IPS-NIHi7 (cell line): ENCODE data around the gene AUTS2.
"Not testable (repeated sequence)": the region's sequence is repeated elsewhere in the genome, so short reads cannot be mapped to it uniquely, and the experiment has no call there.

Source experiments
- DNase-seq: peaks from one replicate; pipeline ENCODE4 v3.0.0; 2012; ENCODE audit warnings: mixed read lengths; ENCODE audit errors: extremely low spot score

AUTS2 gene

DNA sequence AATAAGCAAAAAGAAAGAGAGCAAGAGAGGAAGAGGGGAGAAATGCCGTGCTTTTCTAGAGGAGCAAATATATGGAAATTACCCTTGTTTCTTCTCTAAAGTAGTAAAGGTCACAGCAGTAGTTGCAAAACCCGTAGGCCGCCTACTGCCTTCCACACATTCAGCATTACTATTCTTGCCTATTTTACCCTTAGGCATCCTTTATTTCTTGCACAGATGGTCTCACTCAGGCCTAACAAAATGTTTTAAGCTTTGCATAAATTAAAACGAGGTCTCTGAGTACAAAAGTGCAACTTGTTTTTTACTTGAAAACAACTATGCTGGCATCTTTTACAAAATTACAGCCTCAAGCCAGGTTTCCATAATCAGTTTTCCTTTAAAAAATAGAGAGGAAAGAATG is 644.6 kb downstream of the AUTS2 start:
- no peak for DNase-seq

DNA sequence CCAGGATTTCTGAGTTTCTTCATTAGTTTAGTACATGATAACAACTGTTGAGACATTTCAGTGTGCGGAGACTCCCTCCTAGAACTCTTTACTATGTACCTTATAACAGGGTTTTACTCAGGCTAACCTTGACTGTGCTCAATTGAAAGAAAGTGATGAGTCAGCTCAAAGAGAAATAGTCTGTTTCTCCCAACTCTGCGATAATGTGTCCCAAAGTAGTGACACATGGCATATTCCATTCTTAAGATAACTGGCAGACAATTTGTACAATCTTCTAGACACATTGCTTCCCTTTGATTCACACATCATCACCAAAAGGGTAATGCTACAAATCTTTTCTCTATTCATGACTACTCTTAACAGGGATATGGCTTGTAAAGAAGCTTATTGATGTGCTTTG is 645.2 kb downstream of the AUTS2 start:
- no peak for DNase-seq

DNA sequence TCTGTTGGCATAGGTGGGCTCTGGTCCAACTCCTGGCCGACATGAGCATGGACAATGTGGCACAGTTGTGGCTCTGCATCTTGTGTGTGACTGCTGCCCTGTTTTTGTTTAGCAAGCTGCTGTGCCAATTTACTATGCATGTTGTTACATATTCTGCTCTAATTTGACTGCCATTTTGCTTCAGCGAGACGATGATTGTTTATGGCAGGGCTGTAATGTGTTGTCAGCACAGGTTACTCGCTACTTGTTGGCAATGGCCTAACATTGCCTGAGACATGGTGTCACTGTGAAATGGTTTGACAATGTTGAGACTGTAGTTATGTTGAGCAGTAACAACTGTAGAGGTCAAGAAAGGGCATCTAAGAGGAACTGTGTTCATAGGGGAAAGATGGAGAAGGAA is 659.6 kb downstream of the AUTS2 start:
- DNase-seq: no peak

DNA sequence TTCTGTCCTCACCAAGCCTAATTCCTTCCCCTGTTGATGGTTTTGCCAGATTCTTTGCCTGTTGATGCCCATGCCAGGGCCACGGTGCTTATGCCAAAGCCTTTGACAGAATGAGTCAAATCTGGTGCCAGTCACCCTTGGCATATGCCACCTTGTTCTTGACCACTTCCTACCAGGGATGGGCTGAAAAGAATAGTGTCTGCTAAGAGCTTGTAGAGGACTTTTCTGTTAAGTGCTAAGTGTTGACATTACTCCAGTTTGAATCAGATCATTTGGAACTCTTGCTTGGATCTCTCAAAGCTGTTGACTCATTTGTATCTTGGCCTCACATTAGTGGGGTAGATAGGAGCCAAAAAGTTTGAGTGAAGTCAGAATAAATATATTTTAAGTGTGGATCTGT is 661.2 kb downstream of the AUTS2 start:
- no peak for DNase-seq

DNA sequence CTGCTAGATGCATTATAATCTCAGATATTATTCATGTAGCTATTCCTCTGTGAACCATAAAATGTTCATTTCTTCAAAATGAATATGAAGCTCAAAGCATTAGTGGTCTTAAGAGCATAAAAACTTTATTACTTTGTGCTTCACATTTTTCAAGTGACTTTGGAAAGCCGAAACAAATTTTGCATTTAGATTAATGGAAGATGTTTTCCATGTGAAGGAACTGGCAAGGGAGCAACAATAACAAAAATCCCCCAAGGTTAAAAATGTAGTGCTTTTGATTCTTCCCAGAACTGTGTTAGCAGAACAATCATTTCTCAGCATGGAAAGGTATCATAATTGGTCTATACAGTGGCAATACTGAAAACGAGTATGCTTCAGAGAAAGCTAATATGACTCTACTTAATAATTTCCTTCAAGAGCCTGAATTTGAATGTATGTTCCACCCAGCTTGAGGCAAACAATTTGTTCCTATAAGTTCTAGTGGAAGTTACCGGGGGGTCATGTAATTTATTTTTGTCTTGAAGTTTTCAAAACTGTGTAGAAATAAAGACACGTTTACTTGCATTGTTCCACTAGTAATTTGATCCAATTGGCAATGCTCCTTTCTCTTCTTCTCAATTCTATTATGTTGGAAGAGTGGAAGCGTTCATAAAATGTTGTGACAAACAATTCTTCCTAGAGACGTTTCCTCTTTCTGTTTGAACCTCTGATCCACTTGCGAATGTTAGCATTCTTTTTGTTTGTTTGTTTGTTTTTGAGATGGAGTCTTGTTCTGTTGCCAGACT is 665.4 kb downstream of the AUTS2 start:
- DNase-seq: no peak

DNA sequence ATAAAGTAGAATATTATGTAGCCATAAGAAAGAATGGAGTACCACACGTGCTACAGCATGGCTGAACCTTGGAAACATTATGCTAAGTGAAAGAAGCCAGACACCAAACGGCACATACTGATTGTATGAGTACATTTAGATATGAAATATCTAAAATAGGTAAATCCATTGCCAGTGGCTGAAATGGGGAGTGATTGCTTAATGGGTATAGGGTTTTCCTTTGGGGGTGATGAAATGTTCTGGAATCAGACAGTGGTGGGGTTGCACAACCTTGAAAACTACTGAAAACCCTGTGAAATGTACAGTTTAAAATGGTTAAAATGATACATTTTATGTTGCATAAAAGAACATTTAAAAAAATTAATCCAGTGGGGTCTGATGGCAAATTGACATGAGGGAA is 667.9 kb downstream of the AUTS2 start:
- DNase-seq: no peak

DNA sequence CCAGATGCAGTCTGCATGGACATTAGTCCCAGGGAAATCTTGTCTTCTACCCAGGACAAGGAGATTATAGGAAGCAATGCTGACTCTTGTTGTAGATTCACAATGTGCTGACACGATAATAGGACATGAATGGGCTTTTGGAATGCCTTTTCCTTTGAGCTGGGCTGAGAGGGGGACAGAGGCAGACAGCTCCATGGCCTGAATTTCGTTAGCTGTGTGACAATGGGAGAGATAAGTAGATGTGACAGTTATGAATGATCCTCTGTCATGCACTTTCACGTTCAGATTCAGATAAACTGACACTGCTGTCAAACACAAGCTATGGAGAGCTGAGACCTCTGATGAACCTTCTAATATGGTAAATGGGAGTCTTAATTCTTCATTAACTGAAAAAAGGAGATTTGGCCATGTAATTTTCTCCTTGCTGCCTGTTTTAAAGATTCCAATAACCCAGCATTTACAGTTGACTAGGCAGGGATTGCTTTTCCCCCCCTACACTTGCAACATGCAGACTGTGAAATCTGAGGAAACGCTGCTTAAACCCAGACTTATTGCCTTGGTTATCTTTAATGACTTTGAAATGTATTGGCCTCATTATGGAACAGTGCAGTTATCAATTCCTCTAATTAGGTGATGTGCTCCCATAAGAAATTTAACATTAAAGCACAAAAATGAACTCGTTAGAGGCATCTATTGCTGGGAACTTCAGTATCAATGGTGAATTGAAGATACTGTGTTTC is 669.3 kb downstream of the AUTS2 start:
- DNase-seq: no peak

DNA sequence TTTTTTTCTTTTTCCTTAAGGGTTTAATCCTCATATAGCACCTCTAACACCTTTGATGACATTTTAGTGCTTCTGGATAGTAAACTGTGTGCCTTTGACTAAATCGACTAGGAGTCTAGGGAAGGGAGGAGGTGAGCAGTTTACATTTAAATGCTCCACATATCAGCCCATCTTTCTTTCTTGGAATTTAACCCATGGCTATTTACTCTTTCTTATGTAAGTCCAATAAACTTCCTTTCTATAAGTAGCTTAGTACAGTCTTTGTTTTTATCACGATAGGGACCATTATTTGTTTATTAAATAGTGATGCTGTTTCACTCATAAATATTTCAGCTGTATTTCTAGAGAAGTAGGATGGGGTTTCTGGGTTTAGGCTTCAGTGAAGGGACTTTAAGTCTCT is 669.9 kb downstream of the AUTS2 start:
- no peak for DNase-seq

DNA sequence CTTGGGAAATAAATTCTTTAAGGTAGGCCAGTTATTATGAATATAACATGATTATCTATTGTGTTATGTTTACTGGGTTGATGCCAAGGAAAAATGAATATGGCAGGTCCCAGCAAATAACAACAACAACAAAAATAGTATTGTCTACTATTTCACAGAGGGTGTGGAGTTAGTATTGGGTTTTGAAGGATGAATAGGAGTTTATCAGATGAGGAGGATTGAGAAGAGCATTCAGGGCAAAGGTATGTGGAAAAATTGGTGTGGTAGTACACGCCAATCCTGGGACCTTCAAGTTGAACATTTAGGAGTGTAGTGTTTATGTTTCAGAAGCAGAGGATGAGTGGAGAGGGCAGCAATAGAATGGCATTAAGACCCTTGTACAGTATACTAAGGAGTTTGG is 671.9 kb downstream of the AUTS2 start:
- no peak for DNase-seq

DNA sequence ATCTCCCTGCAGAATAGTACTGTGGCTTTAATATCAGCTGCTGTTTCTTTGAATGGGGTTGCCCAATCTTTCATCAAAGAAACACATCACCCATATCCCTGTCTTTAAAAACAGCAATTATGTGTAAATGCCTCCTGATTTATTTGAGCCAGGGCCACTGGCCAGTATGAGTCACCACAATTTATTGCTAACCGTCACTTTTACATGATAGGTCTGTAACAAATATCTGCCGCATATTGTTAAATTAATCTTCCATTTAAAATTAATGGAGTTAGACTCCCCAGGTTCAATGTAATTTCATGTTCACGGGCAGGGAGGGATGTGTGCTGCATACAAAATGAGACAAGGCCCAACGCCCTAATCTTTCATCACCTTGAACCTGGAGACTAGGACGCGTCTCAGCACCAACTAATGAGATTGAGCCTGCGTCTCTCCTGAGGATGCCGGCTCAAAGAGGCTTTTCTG is 673.4 kb downstream of the AUTS2 start:
- no peak for DNase-seq

DNA sequence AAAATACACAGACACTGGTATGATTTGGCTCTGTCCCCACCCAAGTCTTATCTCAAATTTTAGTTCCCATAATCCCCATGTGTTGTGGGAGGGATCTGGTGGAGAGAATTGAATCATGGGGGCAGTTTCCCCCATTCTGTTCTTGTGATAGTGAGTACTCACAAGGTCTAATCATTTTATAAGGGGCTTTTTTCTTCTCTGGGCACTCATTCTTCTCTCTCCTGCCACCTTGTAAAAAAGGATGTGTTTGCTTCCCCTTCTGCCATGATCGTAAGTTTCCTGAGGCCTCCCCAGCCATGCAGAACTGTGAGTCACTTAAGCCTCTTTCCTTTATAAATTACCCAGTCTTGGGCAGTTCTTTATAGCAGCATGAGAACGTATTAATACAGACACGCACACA is 677.3 kb downstream of the AUTS2 start:
- not testable (repeated sequence) for DNase-seq

DNA sequence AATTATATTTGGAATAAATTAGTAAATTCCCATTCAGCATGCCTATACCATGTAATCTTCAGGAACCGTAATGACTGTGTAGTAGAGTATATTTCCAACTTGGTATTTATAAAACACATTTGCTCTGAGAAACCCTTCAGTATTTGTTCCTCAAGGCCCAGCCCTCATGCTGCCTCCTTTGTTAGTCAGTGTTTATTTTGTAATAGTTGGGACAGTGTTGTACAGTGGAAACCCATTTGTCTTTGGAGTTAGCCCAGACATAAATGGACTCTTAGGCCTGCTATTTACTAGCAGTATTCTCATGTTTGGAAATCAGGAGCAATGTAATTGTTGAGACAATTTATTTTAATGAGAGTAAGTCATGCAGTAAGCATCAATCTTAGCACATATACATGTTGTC is 686.9 kb downstream of the AUTS2 start:
- no peak for DNase-seq

DNA sequence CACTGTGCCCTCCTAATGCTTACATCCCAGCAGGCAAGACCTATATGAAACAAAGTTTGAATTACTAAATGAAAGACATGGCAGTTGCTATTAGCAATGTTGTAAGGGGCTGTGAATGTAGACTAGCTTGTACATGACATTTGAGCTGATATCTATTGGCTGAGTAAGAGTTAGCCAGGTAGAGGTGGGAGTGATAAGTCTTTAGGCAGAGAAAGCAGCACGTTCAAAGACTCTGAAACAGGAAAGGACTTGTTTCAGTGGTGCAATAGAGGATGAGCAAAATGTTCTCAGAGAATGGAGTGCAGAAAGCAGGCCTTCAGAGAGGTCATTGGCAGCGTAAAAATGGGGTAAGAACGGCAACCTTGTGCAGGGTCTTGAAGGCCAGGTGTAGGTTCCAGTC is 687.6 kb downstream of the AUTS2 start:
- DNase-seq: no peak

DNA sequence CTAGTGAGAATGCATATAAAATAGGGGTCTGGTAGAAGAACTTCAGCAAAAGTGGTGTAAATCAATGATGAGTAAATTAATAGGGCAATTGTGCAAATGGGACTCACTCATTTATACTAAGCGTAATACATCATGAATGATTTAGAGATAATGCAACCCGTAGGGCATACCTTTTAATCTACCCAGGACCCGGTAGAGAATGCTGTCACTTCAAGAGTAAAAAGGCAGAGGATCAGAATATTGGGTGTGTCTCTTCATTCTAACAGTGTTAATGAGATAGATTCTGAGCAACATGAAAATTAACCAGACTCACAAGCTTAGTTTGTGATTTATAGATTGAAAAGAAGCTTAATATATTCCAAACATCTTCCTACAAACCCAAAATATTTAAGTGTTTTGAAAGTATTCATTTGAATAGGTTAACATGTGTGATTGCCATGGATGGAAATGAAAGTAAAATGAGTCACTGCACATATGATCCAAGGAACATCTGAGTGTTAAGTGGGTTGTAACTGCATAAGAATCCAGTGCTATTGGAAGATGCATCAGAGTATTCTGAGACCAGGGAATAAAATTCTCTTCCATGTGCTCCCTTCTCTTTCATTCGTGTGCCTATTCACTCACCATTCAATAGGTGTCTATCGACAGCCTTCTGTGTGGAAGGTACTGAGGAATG is 690.6 kb downstream of the AUTS2 start:
- no peak for DNase-seq

DNA sequence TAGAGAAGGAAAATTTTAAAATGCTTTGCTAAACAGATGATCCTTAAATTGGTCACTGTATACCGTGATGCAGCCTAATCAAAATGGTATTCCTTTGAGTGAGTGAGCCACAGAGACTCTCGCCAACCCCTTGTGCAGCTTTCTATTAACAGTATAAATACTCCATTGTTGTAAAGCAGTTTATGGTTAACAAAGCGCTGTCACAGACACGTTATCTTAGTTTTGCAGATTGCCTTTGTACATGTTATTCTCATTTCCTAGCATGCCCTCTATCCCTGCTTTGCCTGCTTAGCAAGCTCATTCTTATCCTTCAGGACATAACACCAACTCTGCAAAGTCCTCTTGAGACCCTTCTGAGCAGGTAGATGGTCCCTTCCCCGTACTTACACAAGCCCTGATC is 694.4 kb downstream of the AUTS2 start:
- no peak for DNase-seq

DNA sequence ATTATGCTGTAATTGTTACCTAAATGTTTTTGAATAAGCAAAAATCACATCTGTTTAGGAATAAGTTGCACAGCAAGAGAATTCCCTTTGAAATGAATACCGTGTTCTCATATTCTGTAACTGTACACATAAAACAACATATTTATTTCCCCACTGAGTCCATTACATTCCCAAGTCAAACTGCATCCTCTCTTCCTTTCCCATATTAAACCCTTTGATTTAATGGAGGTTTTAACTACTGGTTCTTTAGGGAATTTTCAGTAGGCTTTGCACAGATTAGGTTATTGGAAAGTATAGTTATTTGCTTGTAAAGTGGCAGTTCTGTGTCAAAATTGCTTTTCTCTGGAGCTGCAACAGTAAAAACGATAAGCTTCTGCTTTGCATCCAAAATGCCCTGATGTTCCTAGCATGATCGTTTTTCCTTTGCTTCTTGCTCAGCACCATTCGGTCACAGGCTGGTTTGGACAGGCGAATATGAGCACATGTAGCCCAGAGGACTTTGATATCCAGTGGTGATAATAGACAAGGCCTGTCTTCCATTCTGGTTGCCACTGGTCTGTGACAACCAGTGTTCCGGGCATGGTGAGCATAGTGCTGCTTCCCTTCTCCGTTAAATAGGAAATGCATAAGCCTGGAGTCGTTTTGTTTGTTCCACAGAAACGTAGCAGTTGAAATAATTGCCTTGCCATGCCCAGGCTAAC is 696.1 kb downstream of the AUTS2 start:
- DNase-seq: no peak

DNA sequence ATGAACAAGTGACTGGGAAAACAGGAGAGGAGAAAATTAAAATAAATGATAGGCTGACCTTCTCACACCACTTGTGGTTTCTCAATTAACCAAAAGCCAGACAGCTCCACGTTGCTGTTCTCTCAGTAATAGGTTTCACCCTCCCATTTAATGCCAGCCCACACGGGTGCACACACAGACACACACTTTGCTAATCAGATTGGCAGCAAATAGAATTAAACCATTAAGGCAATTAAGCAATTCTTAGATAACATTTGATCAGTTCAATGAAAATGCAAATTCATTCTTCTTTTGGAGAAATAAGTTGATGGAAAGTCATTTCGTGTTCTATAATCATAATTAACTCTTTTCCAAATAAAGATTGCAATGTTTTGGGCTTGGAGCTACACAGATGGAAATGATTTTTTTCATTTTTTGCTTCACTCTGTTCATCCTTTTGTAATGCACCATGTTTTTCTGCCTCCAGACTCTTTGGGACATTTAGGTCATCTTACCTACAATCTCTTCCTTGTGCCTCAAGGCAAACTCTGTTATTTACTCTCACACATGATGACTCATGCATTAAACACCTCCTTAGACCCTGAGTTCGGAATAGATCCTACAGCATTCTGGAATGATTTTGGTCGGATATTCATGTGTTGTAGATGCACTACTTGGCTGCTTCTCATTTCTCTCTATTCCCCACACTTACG is 700.7 kb downstream of the AUTS2 start:
- no peak for DNase-seq

DNA sequence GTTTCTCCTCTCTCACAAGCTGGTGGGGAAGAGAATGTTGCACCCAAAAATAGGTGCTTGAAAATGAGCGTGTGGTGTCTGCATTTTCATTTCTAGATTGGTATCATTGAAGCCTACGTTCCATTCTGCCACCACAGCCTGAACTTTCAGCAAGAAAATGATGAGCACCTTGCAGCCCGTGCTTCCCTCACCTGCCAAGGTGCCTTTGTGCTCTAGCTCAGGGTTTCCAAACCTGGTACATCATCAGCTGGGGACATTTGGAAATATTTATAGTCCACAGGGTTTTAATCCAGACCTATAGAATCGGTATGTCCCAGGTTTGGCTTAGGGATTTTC is 701.2 kb downstream of the AUTS2 start:
- no peak for DNase-seq

DNA sequence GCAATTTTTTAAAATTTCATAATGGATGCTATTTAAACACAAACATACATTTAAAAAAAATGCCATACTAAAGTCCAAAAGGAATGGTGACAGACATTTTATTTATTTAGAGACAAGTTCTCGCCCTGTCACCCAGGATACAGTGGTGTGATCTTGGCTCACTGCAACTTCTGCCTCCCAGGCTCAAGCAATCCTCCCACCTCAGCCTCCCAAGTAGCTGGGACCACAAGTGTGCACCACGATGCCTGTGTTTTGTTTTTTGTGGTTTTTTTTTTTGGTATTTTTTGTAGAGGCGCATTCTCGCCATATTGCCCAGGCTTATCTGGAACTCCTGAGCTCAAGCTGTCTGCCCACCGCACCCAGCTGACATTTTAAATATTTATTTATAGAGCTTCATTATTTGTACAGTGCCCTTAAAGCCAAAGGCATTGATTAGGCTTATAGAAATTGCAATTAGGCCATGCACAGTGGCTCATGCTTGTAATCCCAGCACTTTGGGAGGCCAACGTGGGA is 703.5 kb downstream of the AUTS2 start:
- DNase-seq: no peak

DNA sequence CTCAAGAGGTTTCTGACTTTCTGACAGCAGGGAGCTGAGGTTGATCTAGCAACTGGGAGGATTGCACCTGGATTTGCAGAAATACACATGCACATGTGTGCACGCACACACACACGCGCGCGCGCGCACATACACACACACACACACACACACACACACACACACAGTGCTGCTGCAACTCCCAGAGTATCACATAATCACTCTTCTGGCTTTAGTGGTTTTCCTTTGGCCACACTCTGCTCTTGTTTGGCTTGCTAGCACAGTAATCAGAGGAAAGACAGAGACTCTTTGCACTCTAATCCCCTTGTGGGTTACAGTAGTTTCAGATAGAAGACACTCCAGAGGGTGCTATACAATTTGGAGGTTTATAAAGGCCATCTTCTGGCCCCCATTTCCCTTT is 705.0 kb downstream of the AUTS2 start:
- DNase-seq: no peak

DNA sequence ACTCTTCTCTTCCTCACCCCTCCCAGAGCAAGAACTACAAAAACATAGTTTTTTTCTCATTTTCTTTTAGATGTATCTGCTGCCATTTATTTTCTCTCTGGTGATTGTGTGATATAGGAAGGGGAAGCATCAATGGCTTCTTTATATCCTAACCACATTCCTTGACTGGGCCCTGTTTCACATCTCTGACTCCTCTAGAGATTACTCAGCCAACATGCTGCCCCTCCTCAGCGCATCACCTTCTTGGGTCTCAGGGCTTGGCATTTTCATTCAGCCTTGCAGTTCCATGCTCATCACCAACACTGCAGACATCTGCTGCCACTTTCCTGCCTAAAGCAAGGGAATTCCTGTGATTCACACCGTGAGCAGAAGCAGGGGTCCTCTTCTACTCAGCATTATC is 705.5 kb downstream of the AUTS2 start:
- no peak for DNase-seq

DNA sequence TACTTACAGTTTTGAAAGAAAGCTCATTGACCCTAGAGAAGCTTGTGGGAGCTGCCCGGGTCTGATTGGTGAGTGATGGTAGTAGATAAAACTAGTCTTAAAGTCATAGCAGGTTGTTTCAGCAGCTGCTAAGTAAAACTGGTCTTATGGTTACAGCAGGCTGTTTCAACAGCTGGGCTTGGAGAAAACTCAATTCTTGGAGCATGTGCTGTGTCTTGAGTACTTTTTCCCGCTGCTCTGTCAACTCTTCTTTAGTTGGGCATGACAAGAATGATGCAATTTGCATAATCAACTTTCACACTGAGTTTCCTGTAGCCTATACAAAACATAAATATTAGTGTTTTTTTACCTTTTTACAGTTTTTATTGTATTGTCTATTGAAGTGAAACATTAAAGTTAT is 707.9 kb downstream of the AUTS2 start:
- no peak for DNase-seq
